Chondrocyte (in vitro differentiated cells): ENCODE results near the gene TAF12. TPM values are rescaled to one million over a fixed set of nuclear protein-coding genes. Genes with fewer than 3 reads are reported as not detected.
"Not testable (repeated sequence)": the region's sequence is repeated elsewhere in the genome, so short reads cannot be mapped to it uniquely, and the experiment has no call there.

ENCODE experiments used
- DNase-seq: peaks from one replicate; pipeline ENCODE4 v3.0.0; 2021; ENCODE audit warnings: mixed read lengths, low spot score
- H3K27ac Mint-ChIP-seq: one replicate; pipeline ENCODE4 v1.8.0; 2021; ENCODE audit warnings: mild to moderate bottlenecking, moderate library complexity, mixed read lengths; ENCODE audit not compliant: unreplicated experiment
- H3K27me3 Mint-ChIP-seq: 2 replicates; pipeline ENCODE4 v1.8.0; 2021; ENCODE audit warnings: low read depth, mixed read lengths
- H3K36me3 Mint-ChIP-seq: 2 replicates; pipeline ENCODE4 v1.8.0; 2021; ENCODE audit warnings: low read depth, mixed read lengths
- H3K4me1 Mint-ChIP-seq: 2 replicates; pipeline ENCODE4 v1.8.0; 2021; ENCODE audit warnings: low read depth, mild to moderate bottlenecking, mixed read lengths
- H3K4me3 Mint-ChIP-seq: one replicate; pipeline ENCODE4 v1.8.0; 2021; ENCODE audit warnings: mild to moderate bottlenecking, moderate library complexity, mixed read lengths; ENCODE audit not compliant: unreplicated experiment
- H3K9me3 Mint-ChIP-seq: 2 replicates; pipeline ENCODE4 v1.8.0; 2021; ENCODE audit warnings: low read depth, mixed read lengths
- total RNA-seq: library from RNA; stranded (reverse); gene quantifications from 3 replicates; pipeline ENCODE4 v1.2.1, GENCODE V29; 2021
- TF ChIP-seq, protein P1 (sequence below): fragments of 200-600 bp; sonication (generic); IDR thresholded peaks from 2 replicates; pipeline ENCODE4 v1.5.0; 2021; ENCODE audit warnings: antibody characterized with exemption, mild to moderate bottlenecking, moderate library complexity

The TAF12 gene
- total RNA-seq, 1 donor from 2014 or later = 19.4 TPM

DNA sequence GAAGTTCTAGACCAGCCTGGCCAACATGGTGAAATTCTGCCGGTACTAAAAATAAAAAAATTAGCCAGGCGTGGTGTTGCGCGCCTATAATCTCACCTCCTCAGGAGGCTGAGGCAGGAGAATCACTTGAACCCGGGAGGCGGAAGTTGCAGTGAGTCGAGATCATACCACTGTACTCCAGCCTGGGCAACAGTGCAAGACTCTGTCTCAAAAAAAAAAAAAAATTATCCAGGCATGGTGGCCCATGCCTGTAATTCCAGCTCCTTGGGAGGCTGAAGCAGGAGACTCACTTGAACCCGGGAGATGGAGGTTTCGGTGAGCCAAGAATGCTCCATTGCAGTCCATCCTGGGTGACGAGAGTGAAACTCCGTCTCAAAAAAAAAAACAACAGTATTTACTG lies 69.3 kb downstream of the TAF12 start:
- H3K27me3 Mint-ChIP-seq = no peaks in the 10 kb centered on the region
- no peak overlapping the region for H3K4me3 Mint-ChIP-seq
- peaks cover 18% of the 10 kb centered on the region for H3K36me3 Mint-ChIP-seq
- H3K9me3 Mint-ChIP-seq = no peaks in the 10 kb centered on the region
- H3K4me1 Mint-ChIP-seq = peaks cover 4% of the 10 kb centered on the region
- H3K27ac Mint-ChIP-seq = no peak overlapping the region
- DNase-seq = no peak
- TF ChIP-seq, protein P1, sequence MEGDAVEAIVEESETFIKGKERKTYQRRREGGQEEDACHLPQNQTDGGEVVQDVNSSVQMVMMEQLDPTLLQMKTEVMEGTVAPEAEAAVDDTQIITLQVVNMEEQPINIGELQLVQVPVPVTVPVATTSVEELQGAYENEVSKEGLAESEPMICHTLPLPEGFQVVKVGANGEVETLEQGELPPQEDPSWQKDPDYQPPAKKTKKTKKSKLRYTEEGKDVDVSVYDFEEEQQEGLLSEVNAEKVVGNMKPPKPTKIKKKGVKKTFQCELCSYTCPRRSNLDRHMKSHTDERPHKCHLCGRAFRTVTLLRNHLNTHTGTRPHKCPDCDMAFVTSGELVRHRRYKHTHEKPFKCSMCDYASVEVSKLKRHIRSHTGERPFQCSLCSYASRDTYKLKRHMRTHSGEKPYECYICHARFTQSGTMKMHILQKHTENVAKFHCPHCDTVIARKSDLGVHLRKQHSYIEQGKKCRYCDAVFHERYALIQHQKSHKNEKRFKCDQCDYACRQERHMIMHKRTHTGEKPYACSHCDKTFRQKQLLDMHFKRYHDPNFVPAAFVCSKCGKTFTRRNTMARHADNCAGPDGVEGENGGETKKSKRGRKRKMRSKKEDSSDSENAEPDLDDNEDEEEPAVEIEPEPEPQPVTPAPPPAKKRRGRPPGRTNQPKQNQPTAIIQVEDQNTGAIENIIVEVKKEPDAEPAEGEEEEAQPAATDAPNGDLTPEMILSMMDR = no peak

DNA sequence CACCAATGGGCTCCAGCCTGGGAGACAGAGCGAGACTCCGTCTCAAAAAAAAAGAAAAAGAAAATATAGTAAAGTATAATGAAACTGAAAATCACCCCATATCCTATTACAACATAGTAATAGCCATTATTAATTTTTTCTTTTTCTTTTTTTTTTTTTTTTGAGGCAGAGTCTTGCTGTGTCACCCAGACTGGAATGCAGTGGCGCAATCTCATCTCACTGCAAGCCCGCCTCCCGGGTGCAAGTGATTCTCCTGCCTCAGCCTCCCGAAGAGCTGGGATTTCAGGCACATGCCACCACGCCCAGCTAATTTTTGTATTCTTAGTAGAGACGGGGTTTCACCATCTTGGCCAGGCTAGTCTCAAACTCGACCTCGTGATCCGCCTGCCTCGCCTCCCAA lies 70.0 kb downstream of the TAF12 start:
- H3K36me3 Mint-ChIP-seq = peaks cover 18% of the 10 kb centered on the region
- not testable (repeated sequence) for H3K9me3 Mint-ChIP-seq, DNase-seq, H3K27me3 Mint-ChIP-seq, H3K4me1 Mint-ChIP-seq, H3K27ac Mint-ChIP-seq, H3K4me3 Mint-ChIP-seq

DNA sequence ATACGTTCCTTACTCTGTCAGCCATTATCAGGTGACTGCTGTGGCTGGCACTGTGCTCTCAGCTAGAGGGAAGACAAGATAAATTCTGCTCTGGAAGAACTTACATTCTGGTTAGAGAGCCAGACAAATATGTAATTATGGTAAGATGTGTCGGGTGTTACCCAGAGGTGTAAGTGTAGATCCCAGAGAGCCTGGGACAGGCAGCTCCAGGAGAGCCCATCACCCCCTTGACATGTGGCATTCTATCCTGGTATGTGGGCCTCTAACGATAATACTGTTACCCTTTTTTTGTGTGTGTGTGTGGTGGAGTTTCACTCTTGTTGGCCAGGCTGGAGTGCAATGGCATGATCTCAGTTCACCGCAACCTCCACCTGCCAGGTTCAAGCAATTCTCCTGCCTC lies 71.0 kb downstream of the TAF12 start:
- DNase-seq = no peak
- Mint-ChIP-seq H3K36me3 (peaks cover 17% of the 10 kb centered on the region), H3K9me3 (no peaks in the 10 kb centered on the region), H3K4me3 (no peak overlapping the region), H3K4me1 (no peaks in the 10 kb centered on the region), H3K27me3 (no peaks in the 10 kb centered on the region), H3K27ac (peak overlapping the region; percentile 27)
- TF ChIP-seq, protein P1 = no peak

DNA sequence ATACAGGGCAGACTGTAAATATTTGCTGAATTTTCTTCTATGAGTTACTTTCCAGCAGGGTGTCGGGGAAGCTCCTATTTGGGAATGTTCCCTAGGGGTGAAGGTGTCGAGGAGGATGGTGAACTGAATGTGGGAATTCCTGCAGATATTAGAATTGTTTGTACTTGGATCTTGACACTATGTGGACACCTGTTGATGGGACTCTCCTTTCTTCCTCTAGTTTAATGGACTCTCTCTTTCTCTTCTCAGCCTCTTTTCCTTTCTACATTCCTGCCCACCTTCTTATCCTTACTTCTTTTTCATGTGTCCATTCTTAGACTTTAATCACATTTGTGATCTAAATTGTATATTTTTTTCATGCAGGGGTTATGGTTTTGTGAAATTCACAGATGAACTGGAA lies 75.9 kb downstream of the TAF12 start:
- TF ChIP-seq, protein P1 = no peak
- Mint-ChIP-seq H3K4me1 (no peaks in the 10 kb centered on the region), H3K9me3 (no peaks in the 10 kb centered on the region), H3K27me3 (no peaks in the 10 kb centered on the region), H3K27ac (no peak overlapping the region), H3K4me3 (no peak overlapping the region), H3K36me3 (peaks cover 20% of the 10 kb centered on the region)
- DNase-seq = no peak

DNA sequence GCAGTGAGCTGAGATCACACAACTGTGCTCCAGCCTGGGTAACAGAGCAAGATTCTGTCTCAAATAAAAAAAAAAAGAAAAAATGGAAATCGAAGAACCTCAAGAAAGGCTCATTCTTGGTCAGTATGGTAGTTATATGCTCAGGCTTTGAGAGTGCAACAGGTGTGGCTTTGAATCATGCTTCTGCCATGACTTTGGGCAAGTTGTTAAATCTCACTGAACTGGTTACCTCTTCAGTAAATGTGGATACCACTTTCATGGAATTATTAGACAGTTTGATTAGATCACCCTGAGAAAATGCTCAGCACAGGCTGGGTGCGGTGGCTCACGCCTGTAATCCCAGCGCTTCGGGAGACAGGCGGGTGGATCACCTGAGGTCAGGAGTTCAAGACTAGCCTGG lies 77.1 kb downstream of the TAF12 start:
- H3K4me1 Mint-ChIP-seq = no peaks in the 10 kb centered on the region
- TF ChIP-seq, protein P1 = no peak
- H3K27me3 Mint-ChIP-seq = no peaks in the 10 kb centered on the region
- no peak overlapping the region for H3K27ac Mint-ChIP-seq
- DNase-seq = no peak
- H3K36me3 Mint-ChIP-seq = peaks cover 23% of the 10 kb centered on the region
- no peaks in the 10 kb centered on the region for H3K9me3 Mint-ChIP-seq
- H3K4me3 Mint-ChIP-seq = no peak overlapping the region

DNA sequence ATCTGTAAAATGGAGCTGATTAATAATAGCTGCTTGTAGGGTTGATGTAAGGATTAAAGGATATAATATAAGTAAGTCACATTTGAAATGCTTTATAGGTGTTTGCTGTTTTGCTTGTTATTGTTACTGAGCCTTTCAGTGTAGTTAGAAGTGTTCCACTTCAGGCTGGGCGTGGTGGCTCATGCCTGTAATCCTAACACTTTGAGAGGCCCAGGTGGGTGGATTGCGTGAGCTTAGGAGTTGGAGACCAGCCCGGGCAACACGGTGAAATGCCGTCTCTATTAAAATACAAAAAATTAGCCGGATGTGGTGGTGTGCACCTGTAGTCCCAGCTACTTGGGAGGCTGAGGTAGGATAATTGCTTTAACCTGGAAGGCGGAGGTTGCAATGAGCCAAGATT lies 77.8 kb downstream of the TAF12 start:
- TF ChIP-seq, protein P1 = no peak
- H3K4me1 Mint-ChIP-seq = no peaks in the 10 kb centered on the region
- H3K9me3 Mint-ChIP-seq = no peaks in the 10 kb centered on the region
- DNase-seq = no peak
- H3K36me3 Mint-ChIP-seq = peaks cover 25% of the 10 kb centered on the region
- no peak overlapping the region for H3K4me3 Mint-ChIP-seq
- no peaks in the 10 kb centered on the region for H3K27me3 Mint-ChIP-seq
- H3K27ac Mint-ChIP-seq = no peak overlapping the region
